Measurements from ENCODE around the gene OPCML. TPM values are rescaled to one million over a fixed set of nuclear protein-coding genes. Genes with fewer than 3 reads are reported as not detected.

Gene OPCML
- total and polyA plus RNA-seq, 2 experiments from 2014 or later, result 1.2 to 4.4 TPM

DNA sequence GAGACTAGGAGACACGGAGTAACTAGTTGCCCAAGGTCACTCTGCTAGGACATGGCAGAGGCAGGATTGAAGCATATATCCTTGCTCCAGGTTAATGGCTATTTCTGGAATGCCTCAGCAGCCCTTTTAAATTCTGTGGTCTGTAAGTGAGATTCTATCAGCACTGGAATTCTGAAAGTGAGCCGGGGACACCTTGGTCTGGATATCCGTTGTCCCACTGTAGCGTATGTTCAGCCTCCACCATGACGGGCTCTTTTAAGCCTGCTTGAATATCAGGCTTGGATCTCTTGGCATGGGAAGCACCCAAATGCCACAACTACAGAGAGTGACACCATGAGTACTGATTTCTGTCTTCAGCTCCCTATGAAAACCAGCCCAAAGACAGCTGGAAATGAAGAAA, 254.4 kb downstream of the OPCML start:
- Mint-ChIP-seq H3K27ac (no peak overlapping the region), H3K27me3 (ENCODE audit: insufficient read depth, low read depth, poor library complexity) (no peaks in the 10 kb centered on the region), H3K4me1 (peaks cover 16% of the 10 kb centered on the region), H3K9me3 (peaks cover 4% of the 10 kb centered on the region; the same call in 1 of the 3 replicates), H3K36me3 (ENCODE audit: low read depth) (peaks cover 24% of the 10 kb centered on the region), H3K4me3 (no peak overlapping the region)
- Histone ChIP-seq H3K36me3 (ENCODE audit: insufficient read depth) (no peaks in the 10 kb centered on the region), H2AFZ (no peak overlapping the region), H3K79me2 (replicated peaks; ENCODE audit: insufficient read depth) (no peaks in the 10 kb centered on the region), H3K27me3 (ENCODE audit: insufficient read depth) (no peaks in the 10 kb centered on the region), H4K20me1 (replicated peaks; ENCODE audit: insufficient read depth) (no peaks in the 10 kb centered on the region), H3K4me2 (no peak overlapping the region), H3K4me3 (no peak overlapping the region), H3F3A (replicated peaks; ENCODE audit: low read depth) (no peaks in the 10 kb centered on the region), H3K9me2 (ENCODE audit: insufficient read depth) (peaks cover 21% of the 10 kb centered on the region), H3K27ac (ENCODE audit: low read depth) (no peak overlapping the region), H3K4me1 (ENCODE audit: insufficient read depth) (peaks cover 20% of the 10 kb centered on the region)
- no peak for DNase-seq (ENCODE audit: low spot score)
- ATAC-seq, result no peak
- TF ChIP-seq STAT1 (IDR thresholded peaks at IDR 0.05; ENCODE audit: unreplicated experiment), result no peak
- no peak for TF ChIP-seq ZNF331 (CRISPR knock-in tag; IDR thresholded peaks at IDR 0.05; ENCODE audit: low read depth)
- TF ChIP-seq, protein P1, sequence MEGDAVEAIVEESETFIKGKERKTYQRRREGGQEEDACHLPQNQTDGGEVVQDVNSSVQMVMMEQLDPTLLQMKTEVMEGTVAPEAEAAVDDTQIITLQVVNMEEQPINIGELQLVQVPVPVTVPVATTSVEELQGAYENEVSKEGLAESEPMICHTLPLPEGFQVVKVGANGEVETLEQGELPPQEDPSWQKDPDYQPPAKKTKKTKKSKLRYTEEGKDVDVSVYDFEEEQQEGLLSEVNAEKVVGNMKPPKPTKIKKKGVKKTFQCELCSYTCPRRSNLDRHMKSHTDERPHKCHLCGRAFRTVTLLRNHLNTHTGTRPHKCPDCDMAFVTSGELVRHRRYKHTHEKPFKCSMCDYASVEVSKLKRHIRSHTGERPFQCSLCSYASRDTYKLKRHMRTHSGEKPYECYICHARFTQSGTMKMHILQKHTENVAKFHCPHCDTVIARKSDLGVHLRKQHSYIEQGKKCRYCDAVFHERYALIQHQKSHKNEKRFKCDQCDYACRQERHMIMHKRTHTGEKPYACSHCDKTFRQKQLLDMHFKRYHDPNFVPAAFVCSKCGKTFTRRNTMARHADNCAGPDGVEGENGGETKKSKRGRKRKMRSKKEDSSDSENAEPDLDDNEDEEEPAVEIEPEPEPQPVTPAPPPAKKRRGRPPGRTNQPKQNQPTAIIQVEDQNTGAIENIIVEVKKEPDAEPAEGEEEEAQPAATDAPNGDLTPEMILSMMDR (conservative IDR thresholded peaks at IDR 0.05; ENCODE audit: low read depth in 2 of 2), result no peak
- no peak for TF ChIP-seq JUNB (IDR thresholded peaks at IDR 0.05; ENCODE audit: unreplicated experiment)
- TF ChIP-seq EZH2phosphoT487 (IDR thresholded peaks at IDR 0.05; ENCODE audit: unreplicated experiment), result no peak
- TF ChIP-seq CREB1 (CRISPR knock-in tag; IDR thresholded peaks at IDR 0.05; ENCODE audit: low read depth), result no peak

DNA sequence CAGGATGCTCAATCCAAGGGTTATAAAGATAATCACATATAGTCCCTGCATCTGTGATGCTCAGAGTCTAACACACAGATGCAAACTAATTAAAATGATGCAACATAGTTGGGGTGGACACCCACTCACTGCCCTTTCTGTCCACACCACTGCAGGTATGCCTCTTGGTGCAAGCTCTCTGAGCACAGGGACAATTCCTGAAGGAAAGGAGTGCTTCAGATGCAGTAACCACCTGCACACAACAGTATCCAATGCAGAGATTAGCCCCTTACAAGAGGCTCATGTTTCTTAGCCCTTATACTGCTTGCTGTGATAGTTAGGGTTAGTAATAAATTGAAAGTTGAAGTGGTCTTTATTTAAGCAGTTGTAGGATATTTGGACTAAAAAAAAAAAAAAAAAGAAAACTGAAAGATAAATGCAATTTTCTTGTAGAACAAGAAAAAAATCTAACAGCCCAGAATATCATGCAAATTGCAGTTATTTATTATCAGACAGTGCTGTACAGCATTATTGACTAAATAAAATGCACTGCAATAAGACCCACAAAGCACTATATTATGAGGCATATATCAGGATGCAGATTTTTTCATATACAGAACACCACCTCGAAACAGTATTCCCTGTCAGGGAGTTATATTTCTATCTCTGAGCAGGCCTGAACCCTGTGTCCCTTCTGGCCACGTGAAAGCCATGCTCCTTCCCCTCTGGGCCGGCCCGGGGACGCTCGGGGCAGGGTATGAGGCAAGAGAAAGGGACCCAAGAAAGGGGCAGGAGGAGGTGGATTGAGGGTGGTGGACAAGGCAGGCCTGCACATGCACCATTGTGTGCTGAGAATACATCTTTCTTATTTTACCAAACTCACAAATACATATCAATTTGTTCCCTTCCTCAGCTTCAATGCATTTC, 260.2 kb downstream of the OPCML start:
- H3K9me2 ChIP-seq (ENCODE audit: insufficient read depth), result peaks cover 5% of the 10 kb centered on the region
- no peak overlapping the region for H2AFZ ChIP-seq
- Mint-ChIP-seq H3K27ac (no peak overlapping the region), H3K9me3 (peaks cover 4% of the 10 kb centered on the region; the same call in 1 of the 3 replicates), H3K27me3 (ENCODE audit: insufficient read depth, low read depth, poor library complexity) (no peaks in the 10 kb centered on the region), H3K4me3 (no peak overlapping the region), H3K4me1 (peaks cover 5% of the 10 kb centered on the region; the same call in 2 of the 3 replicates), H3K36me3 (ENCODE audit: low read depth) (peaks cover 17% of the 10 kb centered on the region; the same call in 2 of the 3 replicates)
- no peaks in the 10 kb centered on the region for H3K79me2 ChIP-seq (replicated peaks; ENCODE audit: insufficient read depth)
- no peaks in the 10 kb centered on the region for H3K4me1 ChIP-seq (ENCODE audit: insufficient read depth)
- ATAC-seq (no peak), DNase-seq (ENCODE audit: low spot score) (no peak)
- H3K27ac ChIP-seq (ENCODE audit: low read depth), result no peak overlapping the region
- H3F3A ChIP-seq (replicated peaks; ENCODE audit: low read depth), result no peaks in the 10 kb centered on the region
- no peak overlapping the region for H3K4me3 ChIP-seq
- no peaks in the 10 kb centered on the region for H4K20me1 ChIP-seq (replicated peaks; ENCODE audit: insufficient read depth)
- H3K27me3 ChIP-seq (ENCODE audit: insufficient read depth), result no peaks in the 10 kb centered on the region
- H3K4me2 ChIP-seq, result no peak overlapping the region
- H3K36me3 ChIP-seq (ENCODE audit: insufficient read depth), result no peaks in the 10 kb centered on the region
- TF ChIP-seq, protein P2, sequence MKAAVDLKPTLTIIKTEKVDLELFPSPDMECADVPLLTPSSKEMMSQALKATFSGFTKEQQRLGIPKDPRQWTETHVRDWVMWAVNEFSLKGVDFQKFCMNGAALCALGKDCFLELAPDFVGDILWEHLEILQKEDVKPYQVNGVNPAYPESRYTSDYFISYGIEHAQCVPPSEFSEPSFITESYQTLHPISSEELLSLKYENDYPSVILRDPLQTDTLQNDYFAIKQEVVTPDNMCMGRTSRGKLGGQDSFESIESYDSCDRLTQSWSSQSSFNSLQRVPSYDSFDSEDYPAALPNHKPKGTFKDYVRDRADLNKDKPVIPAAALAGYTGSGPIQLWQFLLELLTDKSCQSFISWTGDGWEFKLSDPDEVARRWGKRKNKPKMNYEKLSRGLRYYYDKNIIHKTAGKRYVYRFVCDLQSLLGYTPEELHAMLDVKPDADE (IDR thresholded peaks at IDR 0.05), result no peak
- no peak for TF ChIP-seq POLR2AphosphoS5 (IDR thresholded peaks at IDR 0.05; ENCODE audit: low read depth)
- TF ChIP-seq, protein P1 (conservative IDR thresholded peaks at IDR 0.05; ENCODE audit: low read depth in 2 of 2), result no peak
- no peak for TF ChIP-seq NANOG (IDR thresholded peaks at IDR 0.05; ENCODE audit: borderline replicate concordance)
- no peak for TF ChIP-seq ZNF331 (CRISPR knock-in tag; IDR thresholded peaks at IDR 0.05; ENCODE audit: low read depth)
- TF ChIP-seq STAT1 (IDR thresholded peaks at IDR 0.05; ENCODE audit: unreplicated experiment), result no peak
- TF ChIP-seq CREB1 (CRISPR knock-in tag; IDR thresholded peaks at IDR 0.05; ENCODE audit: low read depth), result no peak
- TF ChIP-seq EZH2phosphoT487 (IDR thresholded peaks at IDR 0.05; ENCODE audit: unreplicated experiment), result no peak

Data from GM23338 (cell line).